Chondrocyte (in vitro differentiated cells): ENCODE measurements around the gene EIF1AD. TPM values are rescaled to one million over a fixed set of nuclear protein-coding genes. Genes with fewer than 3 reads are reported as not detected.

ENCODE experiments used
- DNase-seq: peaks from one replicate; pipeline ENCODE4 v3.0.0; 2021; ENCODE audit warnings: mixed read lengths, low spot score
- H3K27ac Mint-ChIP-seq: one replicate; pipeline ENCODE4 v1.8.0; 2021; ENCODE audit warnings: mild to moderate bottlenecking, moderate library complexity, mixed read lengths; ENCODE audit not compliant: unreplicated experiment
- H3K27me3 Mint-ChIP-seq: 2 replicates; pipeline ENCODE4 v1.8.0; 2021; ENCODE audit warnings: low read depth, mixed read lengths
- H3K36me3 Mint-ChIP-seq: 2 replicates; pipeline ENCODE4 v1.8.0; 2021; ENCODE audit warnings: low read depth, mixed read lengths
- H3K4me1 Mint-ChIP-seq: 2 replicates; pipeline ENCODE4 v1.8.0; 2021; ENCODE audit warnings: low read depth, mild to moderate bottlenecking, mixed read lengths
- H3K4me3 Mint-ChIP-seq: one replicate; pipeline ENCODE4 v1.8.0; 2021; ENCODE audit warnings: mild to moderate bottlenecking, moderate library complexity, mixed read lengths; ENCODE audit not compliant: unreplicated experiment
- H3K9me3 Mint-ChIP-seq: 2 replicates; pipeline ENCODE4 v1.8.0; 2021; ENCODE audit warnings: low read depth, mixed read lengths
- CTCF ChIP-seq: fragments of 200-600 bp; sonication (generic); IDR thresholded peaks from 2 replicates; pipeline ENCODE4 v1.5.0; 2021; ENCODE audit warnings: antibody characterized with exemption, mild to moderate bottlenecking, moderate library complexity
- total RNA-seq: library from RNA; stranded (reverse); gene quantifications from 3 replicates; pipeline ENCODE4 v1.2.1, GENCODE V29; 2021

EIF1AD gene
- total RNA-seq, 1 donor from 2014 or later: 34.0 TPM

GRCh38 chr11:65981972-65982823 lies 19.8 kb downstream of the EIF1AD start:
- Mint-ChIP-seq H3K27ac (peak overlapping the region; percentile 51), H3K36me3 (peaks cover 9% of the 10 kb centered on the region), H3K9me3 (no peaks in the 10 kb centered on the region), H3K4me3 (no peak overlapping the region), H3K4me1 (peaks cover 8% of the 10 kb centered on the region), H3K27me3 (no peaks in the 10 kb centered on the region)
- no peak for TF ChIP-seq CTCF
- DNase-seq: peak; percentile 81

GRCh38 chr11:65981101-65981740 lies 20.7 kb downstream of the EIF1AD start:
- Mint-ChIP-seq H3K36me3 (peaks cover 11% of the 10 kb centered on the region), H3K9me3 (no peaks in the 10 kb centered on the region), H3K27ac (no peak overlapping the region), H3K4me3 (no peak overlapping the region), H3K27me3 (no peaks in the 10 kb centered on the region), H3K4me1 (peaks cover 8% of the 10 kb centered on the region)
- no peak for TF ChIP-seq CTCF
- DNase-seq: peak; percentile 86

GRCh38 chr11:65979261-65979759 lies 22.6 kb downstream of the EIF1AD start:
- no peak for TF ChIP-seq CTCF
- no peak overlapping the region for H3K4me3 Mint-ChIP-seq
- peaks cover 16% of the 10 kb centered on the region for H3K36me3 Mint-ChIP-seq
- H3K9me3 Mint-ChIP-seq: no peaks in the 10 kb centered on the region
- DNase-seq: no peak
- no peaks in the 10 kb centered on the region for H3K4me1 Mint-ChIP-seq
- no peak overlapping the region for H3K27ac Mint-ChIP-seq
- no peaks in the 10 kb centered on the region for H3K27me3 Mint-ChIP-seq

- Mint-ChIP-seq H3K4me1 (no peaks in the 10 kb centered on the region), H3K27me3 (no peaks in the 10 kb centered on the region), H3K36me3 (peaks cover 16% of the 10 kb centered on the region), H3K4me3 (no peak overlapping the region), H3K27ac (no peak overlapping the region), H3K9me3 (no peaks in the 10 kb centered on the region)
- DNase-seq: no peak
- TF ChIP-seq CTCF: no peak
Observed at GRCh38 chr11:65978391-65979238, 23.3 kb downstream of the EIF1AD start.
